Osteoblast (primary cell): ENCODE data around the gene RNF126. TPM values are rescaled to one million over a fixed set of nuclear protein-coding genes. Genes with fewer than 3 reads are reported as not detected.
A peak's percentile ranks its signal among the peaks of the same experiment; 100 is the strongest.
"Not testable (repeated sequence)": the region's sequence is repeated elsewhere in the genome, so short reads cannot be mapped to it uniquely, and the experiment has no call there.

Experiments
- DNase-seq: peaks from one replicate; pipeline ENCODE4 v3.0.0; 2011; ENCODE audit warnings: low spot score, mixed read lengths; ENCODE audit not compliant: insufficient read length; ENCODE audit errors: missing footprints
- H2AFZ ChIP-seq: 2 replicates; pipeline ENCODE4 v1.6.0; 2011; ENCODE audit warnings: mild to moderate bottlenecking, low read length
- H3K27ac ChIP-seq: 2 replicates; pipeline ENCODE4 v1.5.1; 2011; ENCODE audit warnings: mild to moderate bottlenecking, low read depth, low read length, moderate library complexity
- H3K27me3 ChIP-seq: 2 replicates; pipeline ENCODE4 v1.6.0; 2012; ENCODE audit warnings: mild to moderate bottlenecking, control low read depth, inconsistent platforms, low read length, moderate library complexity; ENCODE audit not compliant: insufficient read depth
- H3K36me3 ChIP-seq: 2 replicates; pipeline ENCODE4 v1.5.1; 2011; ENCODE audit warnings: mild to moderate bottlenecking, low read length, control low read depth, moderate library complexity; ENCODE audit not compliant: insufficient read depth
- H3K4me1 ChIP-seq: 2 replicates; pipeline ENCODE4 v1.5.1; 2011; ENCODE audit warnings: mild to moderate bottlenecking, low read length, control low read depth, moderate library complexity; ENCODE audit not compliant: insufficient read depth
- H3K4me2 ChIP-seq: 2 replicates; pipeline ENCODE4 v1.6.0; 2011; ENCODE audit warnings: mild to moderate bottlenecking, low read length; ENCODE audit not compliant: insufficient read depth
- H3K4me3 ChIP-seq: fragments of 200-600 bp; sonication (generic); 3 replicates; pipeline ENCODE4 v1.5.1; 2012; ENCODE audit warnings: mild to moderate bottlenecking, low read length, inconsistent platforms; ENCODE audit not compliant: insufficient read depth
- H3K79me2 ChIP-seq: 2 replicates; pipeline ENCODE4 v1.6.0; 2012; ENCODE audit warnings: mild to moderate bottlenecking, low read length, control low read depth, inconsistent platforms; ENCODE audit not compliant: insufficient read depth
- H3K9me3 ChIP-seq: 2 replicates; pipeline ENCODE4 v1.5.1; 2011; ENCODE audit warnings: low read depth, low read length, control low read depth
- H4K20me1 ChIP-seq: 2 replicates; pipeline ENCODE4 v1.6.0; 2012; ENCODE audit warnings: mild to moderate bottlenecking, low read length, control low read depth; ENCODE audit not compliant: insufficient read depth
- total RNA-seq: library from RNA; depleted of rRNA; stranded (reverse); fragments of >200 nt; gene quantifications from 2 replicates; pipeline ENCODE4 v1.2.3, GENCODE V29; 2012
- TF ChIP-seq, protein P1 (sequence below): IDR thresholded peaks from 2 replicates; pipeline ENCODE4 v1.5.1; 2011; ENCODE audit warnings: mild to moderate bottlenecking, low read depth, low read length, moderate library complexity; ENCODE audit errors: extremely low read depth

Gene RNF126
- total RNA-seq, 1 donor: 38.7 TPM

- no peaks in the 10 kb centered on the region for H3K79me2 ChIP-seq
- DNase-seq: peak; percentile 79
- no peak overlapping the region for H3K4me2 ChIP-seq
- no peak overlapping the region for H3K4me3 ChIP-seq
- no peaks in the 10 kb centered on the region for H3K36me3 ChIP-seq
- peaks cover 3% of the 10 kb centered on the region for H3K9me3 ChIP-seq
- no peak overlapping the region for H3K27ac ChIP-seq
- H3K4me1 ChIP-seq: no peaks in the 10 kb centered on the region
- H4K20me1 ChIP-seq: no peaks in the 10 kb centered on the region
- H3K27me3 ChIP-seq: peaks cover 9% of the 10 kb centered on the region
- TF ChIP-seq, protein P1, sequence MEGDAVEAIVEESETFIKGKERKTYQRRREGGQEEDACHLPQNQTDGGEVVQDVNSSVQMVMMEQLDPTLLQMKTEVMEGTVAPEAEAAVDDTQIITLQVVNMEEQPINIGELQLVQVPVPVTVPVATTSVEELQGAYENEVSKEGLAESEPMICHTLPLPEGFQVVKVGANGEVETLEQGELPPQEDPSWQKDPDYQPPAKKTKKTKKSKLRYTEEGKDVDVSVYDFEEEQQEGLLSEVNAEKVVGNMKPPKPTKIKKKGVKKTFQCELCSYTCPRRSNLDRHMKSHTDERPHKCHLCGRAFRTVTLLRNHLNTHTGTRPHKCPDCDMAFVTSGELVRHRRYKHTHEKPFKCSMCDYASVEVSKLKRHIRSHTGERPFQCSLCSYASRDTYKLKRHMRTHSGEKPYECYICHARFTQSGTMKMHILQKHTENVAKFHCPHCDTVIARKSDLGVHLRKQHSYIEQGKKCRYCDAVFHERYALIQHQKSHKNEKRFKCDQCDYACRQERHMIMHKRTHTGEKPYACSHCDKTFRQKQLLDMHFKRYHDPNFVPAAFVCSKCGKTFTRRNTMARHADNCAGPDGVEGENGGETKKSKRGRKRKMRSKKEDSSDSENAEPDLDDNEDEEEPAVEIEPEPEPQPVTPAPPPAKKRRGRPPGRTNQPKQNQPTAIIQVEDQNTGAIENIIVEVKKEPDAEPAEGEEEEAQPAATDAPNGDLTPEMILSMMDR: no peak
- H2AFZ ChIP-seq: no peak overlapping the region
These were observed 40.8 kb upstream of the RNF126 start for GRCh38 chr19:703651-704446.

- no peaks in the 10 kb centered on the region for H3K4me1 ChIP-seq
- H2AFZ ChIP-seq: no peak overlapping the region
- peaks cover 6% of the 10 kb centered on the region for H3K27me3 ChIP-seq
- H3K9me3 ChIP-seq: peaks cover 3% of the 10 kb centered on the region
- DNase-seq: peak; percentile 37
- H3K79me2 ChIP-seq: no peaks in the 10 kb centered on the region
- H3K4me2 ChIP-seq: no peak overlapping the region
- no peaks in the 10 kb centered on the region for H4K20me1 ChIP-seq
- TF ChIP-seq, protein P1: no peak
- H3K27ac ChIP-seq: no peak overlapping the region
- no peak overlapping the region for H3K4me3 ChIP-seq
- no peaks in the 10 kb centered on the region for H3K36me3 ChIP-seq
These were observed 40.3 kb upstream of the RNF126 start for GRCh38 chr19:703329-703650.

DNA sequence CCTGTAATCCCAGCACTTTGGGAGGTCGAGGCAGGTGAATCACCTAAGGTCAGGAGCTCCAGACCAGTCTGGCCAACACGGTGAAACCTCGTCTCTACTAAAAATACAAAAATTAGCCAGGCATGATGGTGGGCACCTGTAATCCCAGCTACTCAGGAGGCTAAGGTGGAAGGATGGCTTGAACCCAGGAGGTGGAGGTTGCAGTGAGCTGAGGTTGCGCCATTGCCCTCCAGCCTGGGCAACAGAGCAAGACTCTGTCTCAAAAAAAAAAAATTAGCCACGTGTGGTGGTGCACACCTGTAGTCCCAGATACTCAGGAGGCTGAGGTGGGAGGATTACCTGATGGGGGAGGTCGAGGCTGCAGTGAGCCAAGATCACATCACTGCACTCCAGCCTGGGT is 39.8 kb upstream of the RNF126 start:
- not testable (repeated sequence) for DNase-seq, H3K27me3 ChIP-seq, H3K36me3 ChIP-seq, H3K4me2 ChIP-seq, H3K4me3 ChIP-seq, H3K79me2 ChIP-seq, H3K4me1 ChIP-seq, H3K9me3 ChIP-seq, H4K20me1 ChIP-seq, H2AFZ ChIP-seq, H3K27ac ChIP-seq

DNA sequence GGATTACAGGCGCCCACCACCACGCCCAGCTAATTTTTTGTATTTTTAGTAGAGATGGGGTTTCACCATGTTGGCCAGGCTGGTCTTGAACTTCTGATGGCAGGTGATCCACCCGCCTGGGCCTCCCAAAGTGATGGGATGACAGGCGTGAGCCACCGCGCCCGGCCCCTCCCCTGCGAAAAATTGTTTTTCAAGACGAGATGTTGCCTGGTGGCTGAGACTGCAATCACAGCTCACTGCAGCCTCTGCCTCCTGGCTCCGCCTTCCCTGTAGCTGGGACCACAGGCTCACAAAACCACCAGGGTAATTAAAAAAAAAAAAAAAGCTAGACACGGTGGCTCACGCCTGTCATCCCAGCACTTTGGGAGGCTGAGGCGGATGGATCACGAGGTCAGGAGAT is 36.9 kb upstream of the RNF126 start:
- not testable (repeated sequence) for H3K27ac ChIP-seq, H3K27me3 ChIP-seq, H3K79me2 ChIP-seq, H2AFZ ChIP-seq, H4K20me1 ChIP-seq, H3K4me3 ChIP-seq, H3K36me3 ChIP-seq, H3K4me1 ChIP-seq, H3K4me2 ChIP-seq, H3K9me3 ChIP-seq
- DNase-seq: peak; percentile 22

DNA sequence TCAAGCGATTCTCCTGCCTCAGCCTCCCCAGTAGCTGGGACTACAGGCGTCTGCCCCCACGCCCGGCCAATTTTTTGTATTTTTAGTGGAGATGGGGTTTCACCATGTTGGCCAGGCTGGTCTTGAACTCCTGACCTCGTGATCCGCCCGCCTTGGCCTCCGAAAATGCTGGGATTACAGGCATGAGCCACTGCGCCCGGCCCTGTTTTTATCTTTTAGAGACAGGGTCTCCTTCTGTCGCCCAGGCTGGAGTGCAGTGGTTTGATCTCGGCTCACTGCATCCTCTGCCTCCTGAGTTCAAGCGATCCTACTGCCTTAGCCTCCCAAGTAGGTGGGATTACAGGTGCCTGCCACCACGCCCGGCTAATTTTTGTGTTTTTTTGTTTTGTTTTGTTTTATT is 35.5 kb upstream of the RNF126 start:
- H3K4me3 ChIP-seq, H3K27ac ChIP-seq, H3K79me2 ChIP-seq, H3K27me3 ChIP-seq, H3K36me3 ChIP-seq, H2AFZ ChIP-seq, H3K4me2 ChIP-seq, H3K9me3 ChIP-seq, H4K20me1 ChIP-seq, H3K4me1 ChIP-seq, DNase-seq: not testable (repeated sequence)
